Ramos (cell line): ENCODE measurements around the gene PCNA.

ENCODE experiments used
- in situ Hi-C: fragments of 300-500 bp; cut with MboI; formaldehyde crosslinking; loops from one replicate; pipeline ENCODE4 v1.14.3; 2022; ENCODE audit warnings: low sequenced_read_pairs; ENCODE audit not compliant: unreplicated experiment

The PCNA gene

GRCh38 chr20:5104479-5104878 is 15.3 kb downstream of the PCNA start:
- in situ Hi-C loops, result no loop called here

GRCh38 chr20:5100684-5101347 is 18.9 kb downstream of the PCNA start:
- in situ Hi-C loops, result no loop called here

GRCh38 chr20:5099909-5100308 is 19.8 kb downstream of the PCNA start:
- in situ Hi-C loops, result loop anchor here (25.0 kb wide), 1 partner anchor 488 kb away; no protein-coding TSS in a partner anchor

GRCh38 chr20:5099009-5099408 is 20.7 kb downstream of the PCNA start:
- in situ Hi-C loops, result loop anchor here (25.0 kb wide), 1 partner anchor 487 kb away; no protein-coding TSS in a partner anchor

- in situ Hi-C loops, result loop anchor here (25.0 kb wide), 1 partner anchor 484 kb away; no protein-coding TSS in a partner anchor
These were observed 23.3 kb downstream of the PCNA start for GRCh38 chr20:5096463-5096862.

- in situ Hi-C loops, result loop anchor here (25.0 kb wide), 1 partner anchor 484 kb away; no protein-coding TSS in a partner anchor
These were observed 23.8 kb downstream of the PCNA start for GRCh38 chr20:5095931-5096330.

- in situ Hi-C loops, result loop anchor here (25.0 kb wide), 1 partner anchor 483 kb away; no protein-coding TSS in a partner anchor
These were observed 24.3 kb downstream of the PCNA start for GRCh38 chr20:5095454-5095853.

- in situ Hi-C loops, result loop anchor here (25.0 kb wide), 1 partner anchor 481 kb away; no protein-coding TSS in a partner anchor
These were observed 26.9 kb downstream of the PCNA start for GRCh38 chr20:5092765-5093339.

- in situ Hi-C loops, result loop anchor here (25.0 kb wide), 1 partner anchor 480 kb away; no protein-coding TSS in a partner anchor
These were observed 27.9 kb downstream of the PCNA start for GRCh38 chr20:5091902-5092301.

- in situ Hi-C loops, result loop anchor here (25.0 kb wide), 1 partner anchor 478 kb away; no protein-coding TSS in a partner anchor
These were observed 29.6 kb downstream of the PCNA start for GRCh38 chr20:5090191-5090590.

GRCh38 chr20:5088688-5089087 is 31.1 kb downstream of the PCNA start:
- in situ Hi-C loops, result loop anchor here (25.0 kb wide), 1 partner anchor 476 kb away; no protein-coding TSS in a partner anchor

GRCh38 chr20:5085380-5085779 is 34.4 kb downstream of the PCNA start:
- in situ Hi-C loops, result loop anchor here (25.0 kb wide), 1 partner anchor 473 kb away; no protein-coding TSS in a partner anchor

GRCh38 chr20:5080384-5080877 is 39.3 kb downstream of the PCNA start:
- in situ Hi-C loops, result loop anchor here (25.0 kb wide), 1 partner anchor 468 kb away; no protein-coding TSS in a partner anchor

- in situ Hi-C loops, result loop anchor here (25.0 kb wide), 1 partner anchor 466 kb away; no protein-coding TSS in a partner anchor
These were observed 41.3 kb downstream of the PCNA start for GRCh38 chr20:5078399-5078958.

GRCh38 chr20:5077761-5078387 is 41.9 kb downstream of the PCNA start:
- in situ Hi-C loops, result loop anchor here (25.0 kb wide), 1 partner anchor 466 kb away; no protein-coding TSS in a partner anchor

GRCh38 chr20:5076913-5077312 is 42.8 kb downstream of the PCNA start:
- in situ Hi-C loops, result loop anchor here (25.0 kb wide), 1 partner anchor 465 kb away; no protein-coding TSS in a partner anchor

- in situ Hi-C loops, result no loop called here
These were observed 45.5 kb downstream of the PCNA start for GRCh38 chr20:5074232-5074674.

- in situ Hi-C loops, result no loop called here
These were observed 46.0 kb downstream of the PCNA start for GRCh38 chr20:5073660-5074231.

- in situ Hi-C loops, result no loop called here
These were observed 46.8 kb downstream of the PCNA start for GRCh38 chr20:5072756-5073659.
